HepG2 (cell line): Measurements from ENCODE around the gene RNASE13. TPM values are rescaled to one million over a fixed set of nuclear protein-coding genes. Genes with fewer than 3 reads are reported as not detected.

Experiments used
- ATAC-seq: fragments of 200-7000 bp; cut with Tn5 transposase; 3 replicates; pipeline ENCODE4 v1.9.1; 2020; ENCODE audit warnings: mild to moderate bottlenecking, moderate library complexity
- BruUV-seq: library from RNA; stranded (reverse); fragments of 400-500 nt; replicated peaks from 2 replicates; lab custom pipeline; 2021; lab: Mats Ljungman, UMichigan
- CTCF ChIA-PET: fragments of 300-600 bp; formaldehyde crosslinking; extraction: SDS; loops from one replicate; lab custom pipeline; 2021; ENCODE audit warnings: low total read pairs, inconsistent platforms, low intra/inter-chr PET ratio; lab: Yijun Ruan, JAX
- POLR2A ChIA-PET: fragments of 350-600 bp; sonication (Branson Sonifier 250); formaldehyde crosslinking; loops from one replicate; lab custom pipeline; 2020; ENCODE audit warnings: antibody characterized with exemption, inconsistent platforms; lab: Yijun Ruan, JAX
- DNase-seq: peaks from one replicate; pipeline ENCODE4 v3.0.0-alpha.2; 2015; ENCODE audit warnings: low spot score
- FAIRE-seq: peaks from 3 replicates; lab custom pipeline; 2011; peaks lifted over from hg19 to GRCh38; lab: Jason Lieb, UNC
- H2AFZ ChIP-seq: one replicate; pipeline ENCODE4 v1.6.1; 2011; ENCODE audit warnings: low read length, inconsistent platforms
- H3K27ac ChIP-seq: fragments of 300-600 bp; 3 replicates; pipeline ENCODE4 v1.8.0; 2011; ENCODE audit warnings: mixed run types, mild to moderate bottlenecking, mixed read lengths, low read length, inconsistent platforms; ENCODE audit not compliant: insufficient read depth; ENCODE audit errors: extremely low read length
- H3K27me3 ChIP-seq, 2 experiments: fragments of 200-600 bp in 1 of 2; 2 replicates in 1 of 2; 3 replicates in 1 of 2; pipeline versions ENCODE4 v1.6.0 to v1.8.0; 2011; ENCODE audit warnings: low read length in 2 of 2, mild to moderate bottlenecking in 2 of 2, moderate library complexity in 2 of 2, inconsistent platforms in 1 of 2; ENCODE audit not compliant: insufficient read depth in 2 of 2, control insufficient read depth in 1 of 2
- H3K36me3 ChIP-seq, 2 experiments: fragments of 200-600 bp in 1 of 2; replicated peaks in 1 of 2; 2 replicates in 1 of 2; 3 replicates in 1 of 2; pipeline versions ENCODE4 v1.5.1 to v1.8.0; 2011; ENCODE audit warnings: low read length in 2 of 2, inconsistent platforms in 1 of 2; ENCODE audit not compliant: insufficient read depth in 2 of 2, control insufficient read depth in 1 of 2
- H3K4me1 ChIP-seq: 2 replicates; pipeline ENCODE4 v1.5.1; 2012; ENCODE audit warnings: low read length, inconsistent platforms; ENCODE audit not compliant: insufficient read depth
- H3K4me2 ChIP-seq: 2 replicates; pipeline ENCODE4 v1.6.0; 2011; ENCODE audit warnings: low read depth, low read length, inconsistent platforms
- H3K4me3 ChIP-seq, 3 experiments: fragments of 200-600 bp in 1 of 3; sonication (generic), shearing (Covaris generic) in 1 of 3; replicated peaks in 1 of 3; 2 replicates each; pipeline ENCODE4 v1.5.1; 2011 to 2016; ENCODE audit warnings: low read length in 3 of 3, inconsistent platforms in 2 of 3, low read depth in 2 of 3, mild to moderate bottlenecking in 2 of 3, control low read depth in 1 of 3, mixed read lengths in 1 of 3; ENCODE audit not compliant: insufficient read depth in 1 of 3
- H3K79me2 ChIP-seq: one replicate; pipeline ENCODE4 v1.6.1; 2011; ENCODE audit warnings: low read length, inconsistent platforms; ENCODE audit not compliant: insufficient read depth
- H3K9ac ChIP-seq: 2 replicates; pipeline ENCODE4 v1.6.0; 2011; ENCODE audit warnings: mild to moderate bottlenecking, low read depth, low read length, inconsistent platforms; ENCODE audit not compliant: insufficient read depth
- H3K9me3 ChIP-seq: 2 replicates; pipeline ENCODE4 v1.5.1; 2012; ENCODE audit warnings: mild to moderate bottlenecking, low read length
- H4K20me1 ChIP-seq: 2 replicates; pipeline ENCODE4 v1.6.0; 2011; ENCODE audit warnings: inconsistent platforms, mild to moderate bottlenecking, low read length, moderate library complexity; ENCODE audit not compliant: insufficient read depth
- ARNT2 ChIP-seq: sonication (generic); formaldehyde crosslinking; IDR thresholded peaks from 2 replicates; pipeline ENCODE4 v1.8.0; 2022; ENCODE audit warnings: mild to moderate bottlenecking, low read depth, missing genetic modification reagents, moderate library complexity
- ASH2L ChIP-seq: fragments of 300-600, 200-600 bp; sonication (generic); IDR thresholded peaks from 2 replicates; pipeline ENCODE4 v1.7.0; 2017; ENCODE audit warnings: low read depth, mild to moderate bottlenecking, moderate library complexity, mixed read lengths, low read length; ENCODE audit not compliant: insufficient read length
- BCL6 ChIP-seq: IDR thresholded peaks from 2 replicates; pipeline ENCODE4 v1.6.1; 2016; ENCODE audit warnings: missing genetic modification reagents, missing compliant biosample characterization
- ELK4 ChIP-seq: sonication (generic); formaldehyde crosslinking; IDR thresholded peaks from 2 replicates; pipeline ENCODE4 v1.9.0; 2021; ENCODE audit warnings: missing genetic modification reagents, borderline replicate concordance
- KDM5B ChIP-seq: sonication (generic); formaldehyde crosslinking; IDR thresholded peaks from 2 replicates; pipeline ENCODE4 v1.4.0; 2020; ENCODE audit warnings: missing genetic modification reagents, mild to moderate bottlenecking, borderline replicate concordance
- MXI1 ChIP-seq: IDR thresholded peaks from 3 replicates; pipeline ENCODE4 v1.6.1; 2012; ENCODE audit warnings: low read depth, low read length, inconsistent platforms, borderline replicate concordance
- NFYC ChIP-seq: IDR thresholded peaks from 2 replicates; pipeline ENCODE4 v1.6.1; 2016; ENCODE audit warnings: missing genetic modification reagents, missing compliant biosample characterization
- SPEN ChIP-seq: sonication (generic); formaldehyde crosslinking; IDR thresholded peaks from 2 replicates; pipeline ENCODE4 v1.5.1; 2020; ENCODE audit warnings: low read depth, mild to moderate bottlenecking, missing genetic modification reagents
- SRY ChIP-seq: sonication (generic); formaldehyde crosslinking; IDR thresholded peaks from 2 replicates; pipeline ENCODE4 v1.8.0; 2022; ENCODE audit warnings: mild to moderate bottlenecking, missing genetic modification reagents
- TBP ChIP-seq: sonication (generic); formaldehyde crosslinking; IDR thresholded peaks from 2 replicates; pipeline ENCODE4 v1.5.0; 2020; ENCODE audit warnings: missing genetic modification reagents
- ZBTB21 ChIP-seq: sonication (generic); formaldehyde crosslinking; IDR thresholded peaks from 2 replicates; pipeline ENCODE4 v1.4.0; 2020; ENCODE audit warnings: missing genetic modification reagents
- ZNF160 ChIP-seq: sonication (generic); formaldehyde crosslinking; IDR thresholded peaks from 2 replicates; pipeline ENCODE4 v1.8.0; 2022; ENCODE audit warnings: mild to moderate bottlenecking, inconsistent platforms, missing genetic modification reagents
- ZNF230 ChIP-seq: sonication (generic); formaldehyde crosslinking; IDR thresholded peaks from 2 replicates; pipeline ENCODE4 v1.4.0; 2020; ENCODE audit warnings: mild to moderate bottlenecking, missing genetic modification reagents
- ZNF496 ChIP-seq: sonication (generic); formaldehyde crosslinking; IDR thresholded peaks from 2 replicates; pipeline ENCODE4 v1.8.1; 2023; ENCODE audit warnings: mild to moderate bottlenecking, moderate library complexity, missing genetic modification reagents; ENCODE audit not compliant: insufficient replicate concordance
- ZNF841 ChIP-seq: sonication (generic); formaldehyde crosslinking; IDR thresholded peaks from 2 replicates; pipeline ENCODE4 v1.8.1; 2023; ENCODE audit warnings: missing genetic modification reagents, borderline replicate concordance
- ZNF891 ChIP-seq: sonication (generic); formaldehyde crosslinking; IDR thresholded peaks from 2 replicates; pipeline ENCODE4 v1.5.0; 2020; ENCODE audit warnings: mild to moderate bottlenecking, missing genetic modification reagents
- WGBS: methylation state at CpG from one replicate; pipeline ENCODE4 v1.1.6; 2017; ENCODE audit warnings: low lambda C conversion rate; 5-methylcytosine and 5-hydroxymethylcytosine counted together
- in situ Hi-C: cut with HindIII; loops from 2 replicates; pipeline ENCODE4 v1.10.0; 2017; ENCODE audit warnings: low pct_unique_long_range_greater_than_20kb; ENCODE audit not compliant: extremely low pct_ligation_motif_present
- intact Hi-C: fragments of 100-400 bp; cut with micrococcal nuclease; formaldehyde crosslinking; loops from one replicate; pipeline ENCODE4 v1.10.0; 2022; ENCODE audit not compliant: unreplicated experiment
- polyA plus RNA-seq, 8 experiments: library from polyadenylated mRNA; depleted of rRNA in 3 of 8; stranded (reverse) in 7 of 8; unstranded in 1 of 8; fragments of >200 nt; fragmentation: Illumina TruSeq in 4 of 8; extraction: Trizol in 4 of 8; gene quantifications; 2 replicates each; pipeline versions ENCODE4 v1.2.1 to v1.2.3, GENCODE V29; 2011 to 2016; ENCODE audit warnings: low read depth in 4 of 8, missing spikeins in 1 of 8, mixed read lengths in 1 of 8; ENCODE audit not compliant: insufficient read depth in 1 of 8
- total RNA-seq, 5 experiments: library from RNA; depleted of rRNA; stranded (reverse); fragments of >200 nt; fragmentation: Illumina TruSeq; extraction: Trizol; gene quantifications; 2 replicates each; pipeline ENCODE4 v1.2.3, GENCODE V29; 2016; ENCODE audit warnings: low read depth in 1 of 5
- TF ChIP-seq, protein P1 (sequence below): sonication (generic); formaldehyde crosslinking; conservative IDR thresholded peaks from 2 replicates; pipeline ENCODE4 v1.8.0; 2022; ENCODE audit warnings: low read depth, missing genetic modification reagents
- TF ChIP-seq, protein P2 (sequence below): sonication (generic); formaldehyde crosslinking; conservative IDR thresholded peaks from 2 replicates; pipeline ENCODE4 v1.8.0; 2022; ENCODE audit warnings: mild to moderate bottlenecking, moderate library complexity, missing genetic modification reagents

Gene RNASE13
- total and polyA plus RNA-seq, 2 of the 13 experiments (the other 11 are each of a cell fraction or from before 2014, with no cell fraction given): 1.0 TPM; not detected in 1

- no peaks in the 10 kb centered on the region for H4K20me1 ChIP-seq
- H3K4me1 ChIP-seq: peaks cover 98% of the 10 kb centered on the region
- no peaks in the 10 kb centered on the region for H3K9me3 ChIP-seq
- DNase-seq (peak; percentile 50), ATAC-seq (peak; percentile 3), FAIRE-seq (no peak)
- ChIA-PET POLR2A (interaction anchor here (0.8 to 2.1 kb wide), 17 partner anchors 9 to 371 kb away, joined by 3 to 46 read pairs (median 9); partner anchors contain the start of genes ARHGEF40, NDRG2 and RNASE4), CTCF (interaction anchor here (1.3 to 3.2 kb wide), 3 partner anchors 13 to 39 kb away, joined by 3 to 12 read pairs (median 6); no protein-coding TSS in a partner anchor)
- H3K4me2 ChIP-seq: peak overlapping the region; percentile 71
- H3K36me3 ChIP-seq: no peaks in the 10 kb centered on the region
- intact Hi-C loops: loop anchor here (1.0 to 2.0 kb wide), 4 partner anchors 9 to 28 kb away; partner anchors contain the start of gene NDRG2
- WGBS: 75% methylated on average over 20 of the region's 20 CpGs
- H3K4me3 ChIP-seq: peak overlapping the region in 2 of 3 experiments; percentile 9 to 40; a peak in 1 of 6 replicates
- H3K9ac ChIP-seq: peak overlapping the region; percentile 72
- no peak overlapping the region for H2AFZ ChIP-seq
- in situ Hi-C loops: no loop called here
- TSS peak; percentile 75 for BruUV-seq
- no peaks in the 10 kb centered on the region for H3K79me2 ChIP-seq
- no peaks in the 10 kb centered on the region for H3K27me3 ChIP-seq
- peak overlapping the region; percentile 92 for H3K27ac ChIP-seq
- TF ChIP-seq ZNF496 (CRISPR knock-in tag): no peak
- TF ChIP-seq ZNF230 (CRISPR knock-in tag): 0 out of 2 replicates have a peak, but pooled peaks have one; percentile 40
- 0 out of 2 replicates have a peak, but pooled peaks have one; percentile 12 for TF ChIP-seq BCL6 (CRISPR knock-in tag)
- TF ChIP-seq ELK4 (CRISPR knock-in tag): no peak
- TF ChIP-seq ZBTB21 (CRISPR knock-in tag): no peak
- peak; percentile 28; the same call in 1 of the 2 replicates for TF ChIP-seq ZNF160 (CRISPR knock-in tag)
- TF ChIP-seq SPEN (CRISPR knock-in tag): peak; percentile 20; the same call in 1 of the 2 replicates
- TF ChIP-seq, protein P1, sequence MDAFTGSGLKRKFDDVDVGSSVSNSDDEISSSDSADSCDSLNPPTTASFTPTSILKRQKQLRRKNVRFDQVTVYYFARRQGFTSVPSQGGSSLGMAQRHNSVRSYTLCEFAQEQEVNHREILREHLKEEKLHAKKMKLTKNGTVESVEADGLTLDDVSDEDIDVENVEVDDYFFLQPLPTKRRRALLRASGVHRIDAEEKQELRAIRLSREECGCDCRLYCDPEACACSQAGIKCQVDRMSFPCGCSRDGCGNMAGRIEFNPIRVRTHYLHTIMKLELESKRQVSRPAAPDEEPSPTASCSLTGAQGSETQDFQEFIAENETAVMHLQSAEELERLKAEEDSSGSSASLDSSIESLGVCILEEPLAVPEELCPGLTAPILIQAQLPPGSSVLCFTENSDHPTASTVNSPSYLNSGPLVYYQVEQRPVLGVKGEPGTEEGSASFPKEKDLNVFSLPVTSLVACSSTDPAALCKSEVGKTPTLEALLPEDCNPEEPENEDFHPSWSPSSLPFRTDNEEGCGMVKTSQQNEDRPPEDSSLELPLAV (CRISPR knock-in tag): no peak
- no peak for TF ChIP-seq ASH2L
- TF ChIP-seq, protein P2, sequence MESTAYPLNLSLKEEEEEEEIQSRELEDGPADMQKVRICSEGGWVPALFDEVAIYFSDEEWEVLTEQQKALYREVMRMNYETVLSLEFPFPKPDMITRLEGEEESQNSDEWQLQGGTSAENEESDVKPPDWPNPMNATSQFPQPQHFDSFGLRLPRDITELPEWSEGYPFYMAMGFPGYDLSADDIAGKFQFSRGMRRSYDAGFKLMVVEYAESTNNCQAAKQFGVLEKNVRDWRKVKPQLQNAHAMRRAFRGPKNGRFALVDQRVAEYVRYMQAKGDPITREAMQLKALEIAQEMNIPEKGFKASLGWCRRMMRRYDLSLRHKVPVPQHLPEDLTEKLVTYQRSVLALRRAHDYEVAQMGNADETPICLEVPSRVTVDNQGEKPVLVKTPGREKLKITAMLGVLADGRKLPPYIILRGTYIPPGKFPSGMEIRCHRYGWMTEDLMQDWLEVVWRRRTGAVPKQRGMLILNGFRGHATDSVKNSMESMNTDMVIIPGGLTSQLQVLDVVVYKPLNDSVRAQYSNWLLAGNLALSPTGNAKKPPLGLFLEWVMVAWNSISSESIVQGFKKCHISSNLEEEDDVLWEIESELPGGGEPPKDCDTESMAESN (CRISPR knock-in tag): peak; percentile 55; the same call in 1 of the 2 replicates
- TF ChIP-seq KDM5B: peak; percentile 26; the same call in 1 of the 2 replicates
- TF ChIP-seq ZNF891 (CRISPR knock-in tag): 0 out of 2 replicates have a peak, but pooled peaks have one; percentile 30
- no peak for TF ChIP-seq MXI1
- no peak for TF ChIP-seq TBP
- peak; percentile 47; the same call in 1 of the 2 replicates for TF ChIP-seq SRY (CRISPR knock-in tag)
- TF ChIP-seq ZNF841 (CRISPR knock-in tag): no peak
- TF ChIP-seq NFYC: no peak
- TF ChIP-seq ARNT2: peak; percentile 53; the same call in 1 of the 2 replicates
Measured at GRCh38 chr14:21053184-21054122, 18.8 kb upstream of the RNASE13 start.
